ENCODE results near the gene ATP2B1. TPM values are rescaled to one million over a fixed set of nuclear protein-coding genes. Genes with fewer than 3 reads are reported as not detected.

The ATP2B1 gene
- total and polyA plus RNA-seq, 2 of the 13 experiments (the other 11 are each of a cell fraction or from before 2014, with no cell fraction given), result 12.1 to 60.2 TPM

DNA sequence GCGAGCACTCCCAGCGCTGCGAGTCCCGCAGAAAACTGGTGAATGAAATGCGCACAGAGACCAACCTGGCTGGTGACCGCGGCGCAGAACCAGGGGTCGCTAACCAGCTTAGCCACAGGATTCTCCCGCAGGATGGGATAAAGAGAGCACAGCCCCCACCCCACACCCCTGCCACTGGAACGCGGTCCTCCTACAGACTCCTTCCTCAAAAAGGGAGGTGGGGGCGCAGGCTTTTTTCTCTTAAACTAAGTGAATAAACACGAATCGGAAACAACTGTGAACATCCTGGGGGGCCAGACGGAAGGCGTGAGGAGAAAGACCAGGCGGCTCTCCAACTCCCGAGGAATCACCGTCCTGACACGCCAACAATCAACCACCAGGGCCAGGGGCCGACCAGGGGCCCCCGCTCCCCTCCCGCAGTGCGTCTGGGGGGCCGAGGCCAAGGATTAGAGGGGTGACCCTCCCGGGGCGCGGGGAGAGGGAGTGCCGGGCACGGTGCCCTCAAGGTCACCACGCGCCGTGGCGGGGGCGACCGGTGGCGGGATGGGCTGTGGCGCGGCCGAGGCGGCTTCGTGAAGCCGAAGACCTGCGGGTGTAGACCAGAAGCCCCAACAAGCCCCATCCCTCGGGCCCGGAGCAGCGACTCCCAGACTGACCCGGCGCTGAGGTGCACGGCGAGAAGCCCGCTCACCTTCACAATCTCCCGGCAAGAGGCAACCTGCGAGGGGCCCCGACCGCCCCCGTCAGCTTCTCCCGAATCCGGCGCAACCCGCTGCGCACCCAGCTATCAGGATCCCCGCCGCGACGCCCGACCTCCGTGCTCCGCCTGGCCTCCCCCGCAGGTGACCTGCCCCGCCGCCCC lies 704 bp downstream of the ATP2B1 start (continued):
- TF ChIP-seq KMT2A (CRISPR knock-in tag; IDR thresholded peaks at IDR 0.05) (peak; percentile 71), KLF9 (CRISPR knock-in tag; IDR thresholded peaks at IDR 0.05; ENCODE audit: low read depth) (no peak), AGO2 (optimal IDR thresholded peaks at IDR 0.05; ENCODE audit: low read depth, low read length) (peak; percentile 68), GMEB1 (CRISPR knock-in tag; IDR thresholded peaks at IDR 0.05; ENCODE audit: borderline replicate concordance) (0 out of 2 replicates have a peak, but pooled peaks have one; percentile 5), FOXA1 (IDR thresholded peaks at IDR 0.05) (no peak), FOXA1 (CRISPR knock-in tag; IDR thresholded peaks at IDR 0.05) (no peak), ZNF687 (CRISPR knock-in tag; IDR thresholded peaks at IDR 0.05) (peak; percentile 66), WIZ (CRISPR knock-in tag; IDR thresholded peaks at IDR 0.05) (0 out of 2 replicates have a peak, but pooled peaks have one; percentile 20), HDAC6 (IDR thresholded peaks at IDR 0.05; ENCODE audit: low read depth, low read length) (no peak), ZNF713 (CRISPR knock-in tag; IDR thresholded peaks at IDR 0.05) (no peak), MAZ (IDR thresholded peaks at IDR 0.05; ENCODE audit: borderline replicate concordance, low read depth, low read length) (no peak), MAZ (CRISPR knock-in tag; IDR thresholded peaks at IDR 0.05; ENCODE audit: low read depth) (peak; percentile 62; the same call in 1 of the 2 replicates), ZBTB7A (CRISPR knock-in tag; IDR thresholded peaks at IDR 0.05) (peak; percentile 61; the same call in 1 of the 2 replicates), ZNF768 (CRISPR knock-in tag; IDR thresholded peaks at IDR 0.05) (peak; percentile 64; the same call in 1 of the 2 replicates), ZNF790 (CRISPR knock-in tag; IDR thresholded peaks at IDR 0.05; ENCODE audit: borderline replicate concordance) (peak; percentile 16; the same call in 1 of the 2 replicates), ZNF816 (CRISPR knock-in tag; IDR thresholded peaks at IDR 0.05; ENCODE audit: borderline replicate concordance) (0 out of 2 replicates have a peak, but pooled peaks have one; percentile 20), ISX (CRISPR knock-in tag; conservative IDR thresholded peaks at IDR 0.05) (0 out of 2 replicates have a peak, but pooled peaks have one; percentile 19), ZFP41 (CRISPR knock-in tag; IDR thresholded peaks at IDR 0.05; ENCODE audit: borderline replicate concordance) (no peak), KAT8 (CRISPR knock-in tag; IDR thresholded peaks at IDR 0.05) (no peak), HNRNPLL (IDR thresholded peaks at IDR 0.05; ENCODE audit: low read depth, low read length, poor library complexity, severe bottlenecking) (no peak)
- TF ChIP-seq, protein P1, sequence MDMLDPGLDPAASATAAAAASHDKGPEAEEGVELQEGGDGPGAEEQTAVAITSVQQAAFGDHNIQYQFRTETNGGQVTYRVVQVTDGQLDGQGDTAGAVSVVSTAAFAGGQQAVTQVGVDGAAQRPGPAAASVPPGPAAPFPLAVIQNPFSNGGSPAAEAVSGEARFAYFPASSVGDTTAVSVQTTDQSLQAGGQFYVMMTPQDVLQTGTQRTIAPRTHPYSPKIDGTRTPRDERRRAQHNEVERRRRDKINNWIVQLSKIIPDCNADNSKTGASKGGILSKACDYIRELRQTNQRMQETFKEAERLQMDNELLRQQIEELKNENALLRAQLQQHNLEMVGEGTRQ (IDR thresholded peaks at IDR 0.05; ENCODE audit: low read depth, low read length), result no peak
- TF ChIP-seq, protein P1 (CRISPR knock-in tag; IDR thresholded peaks at IDR 0.05; ENCODE audit: borderline replicate concordance), result no peak; the same call in 1 of the 2 replicates
